NCI-H510A treated with DMSO at 0.1 percent for 48 hours (cell line): ENCODE data around the gene ZNF771.
"Not testable (repeated sequence)": the region's sequence is repeated elsewhere in the genome, so short reads cannot be mapped to it uniquely, and the experiment has no call there.

Experiments used
- DNase-seq: peaks from one replicate; lab custom pipeline; 2025; lab: John Stamatoyannopoulos, UW

ZNF771 gene

DNA sequence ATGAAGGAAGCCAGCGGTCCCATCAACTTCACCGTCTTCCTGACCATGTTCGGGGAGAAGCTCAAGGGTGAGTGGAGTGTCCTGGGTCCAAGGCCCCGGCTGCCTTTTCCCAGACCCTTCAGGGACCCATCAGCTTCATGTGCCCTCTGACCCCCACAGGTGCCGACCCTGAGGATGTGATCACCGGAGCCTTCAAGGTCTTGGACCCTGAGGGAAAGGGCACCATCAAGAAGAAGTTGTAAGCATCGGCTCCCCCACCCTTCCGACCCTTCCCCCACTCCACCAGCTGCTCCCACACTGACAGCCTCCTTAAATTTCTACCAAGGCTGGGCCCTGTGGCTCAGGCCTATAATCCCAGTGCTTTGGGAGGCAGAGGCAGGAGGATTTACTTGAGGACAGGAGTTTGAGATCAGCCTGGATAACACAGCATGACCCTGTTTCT, 30.9 kb upstream of the ZNF771 start:
- no peak for DNase-seq

DNA sequence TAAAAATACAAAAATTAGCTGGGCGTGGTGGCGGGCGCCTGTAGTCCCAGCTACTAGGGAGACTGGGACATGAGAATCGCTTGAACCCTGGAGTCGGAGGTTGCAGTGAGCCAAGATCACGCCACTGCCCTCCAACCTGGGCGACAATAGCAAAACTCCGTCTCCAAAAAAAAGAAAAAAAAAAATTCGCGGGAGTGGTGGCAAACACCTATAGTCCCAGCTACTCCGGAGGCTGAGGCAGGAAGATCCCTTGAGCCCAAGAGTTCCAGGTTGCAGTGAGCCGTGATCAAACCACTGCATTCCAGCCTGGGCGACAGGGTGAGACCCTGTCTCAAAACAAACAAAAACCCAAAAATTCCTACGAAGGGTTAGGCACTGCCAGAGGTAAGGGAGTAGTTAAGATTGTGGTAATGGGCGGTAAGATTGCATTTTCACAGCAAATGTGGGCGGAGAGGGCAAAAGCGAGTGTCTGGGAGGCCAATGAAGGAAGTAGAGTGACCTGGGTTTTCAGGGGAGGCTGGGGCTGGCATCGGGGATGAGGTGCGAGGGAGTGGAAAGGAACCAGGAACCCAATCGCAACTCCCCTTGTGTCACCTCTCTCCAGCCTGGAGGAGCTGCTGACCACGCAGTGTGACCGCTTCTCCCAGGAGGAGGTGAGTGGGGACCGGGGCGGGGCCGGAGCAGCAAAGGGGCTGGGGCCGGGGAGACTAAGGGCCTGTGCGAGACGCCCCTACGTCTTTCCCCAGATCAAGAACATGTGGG, 30.2 kb upstream of the ZNF771 start:
- DNase-seq = no peak

DNA sequence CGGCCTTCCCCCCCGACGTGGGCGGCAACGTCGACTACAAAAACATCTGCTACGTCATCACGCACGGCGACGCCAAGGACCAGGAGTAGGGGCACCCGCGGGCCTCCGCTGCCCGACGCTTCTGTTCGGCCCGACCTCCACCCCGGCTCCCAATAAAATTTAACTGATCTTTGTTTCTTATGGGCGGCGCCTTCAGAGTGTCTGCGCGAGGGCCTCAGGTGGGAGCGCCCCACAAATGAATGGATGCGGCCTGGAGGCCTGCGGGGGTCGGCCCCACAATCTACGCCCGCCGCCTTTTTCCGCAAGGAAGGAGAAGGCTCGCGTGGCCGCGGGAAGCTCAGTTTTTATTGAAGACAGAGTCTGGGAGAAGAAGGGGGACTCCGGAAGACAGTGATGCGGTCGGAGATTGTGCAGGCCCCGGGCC, 29.6 kb upstream of the ZNF771 start:
- DNase-seq = peak; percentile 92

DNA sequence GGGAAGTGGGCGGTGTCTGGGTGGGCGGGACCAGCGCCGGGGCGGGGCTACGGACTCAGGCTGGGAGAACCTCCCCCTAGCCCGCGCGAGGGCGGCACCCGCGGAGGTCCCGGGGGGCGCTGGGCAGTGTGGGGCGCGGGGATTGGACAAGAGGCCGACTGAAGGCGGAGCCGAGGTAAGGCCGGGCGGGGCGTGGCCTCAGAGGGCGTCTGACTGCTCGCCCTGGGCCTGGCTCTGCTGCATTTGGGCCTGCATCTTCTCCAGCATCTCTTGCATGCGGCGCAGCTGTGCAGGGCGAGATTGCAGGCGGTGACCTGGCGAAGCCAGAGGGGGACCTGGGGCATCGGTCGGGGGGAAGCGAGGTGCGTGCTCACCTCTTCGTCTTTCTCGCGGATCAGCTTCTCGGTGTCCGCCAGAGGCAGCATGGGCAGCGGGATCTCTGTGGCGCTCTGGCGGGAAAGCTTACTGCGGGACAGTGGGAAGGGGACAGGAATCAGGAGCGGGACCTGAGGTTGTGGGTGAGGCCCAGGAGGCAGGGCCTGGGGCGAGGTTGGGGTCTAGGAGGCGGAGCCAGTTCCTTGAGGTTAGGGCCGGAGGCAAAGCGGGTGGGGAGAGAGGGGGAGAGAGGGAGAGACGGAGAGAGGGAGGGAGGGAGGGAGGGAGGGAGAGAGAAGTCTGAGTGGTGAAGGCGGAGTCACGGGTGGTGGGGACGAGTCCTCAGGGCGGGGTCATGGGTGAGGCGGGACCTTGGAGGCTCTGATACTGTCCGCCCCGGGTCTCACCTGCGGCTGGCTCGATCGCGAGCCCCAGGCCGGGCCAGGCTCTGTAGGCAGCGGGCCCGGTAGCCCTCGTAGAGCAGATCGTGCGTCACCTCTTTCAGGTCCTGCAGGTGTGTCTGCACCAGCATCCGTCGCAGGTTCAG, 28.9 kb upstream of the ZNF771 start:
- DNase-seq = peak; percentile 97

DNA sequence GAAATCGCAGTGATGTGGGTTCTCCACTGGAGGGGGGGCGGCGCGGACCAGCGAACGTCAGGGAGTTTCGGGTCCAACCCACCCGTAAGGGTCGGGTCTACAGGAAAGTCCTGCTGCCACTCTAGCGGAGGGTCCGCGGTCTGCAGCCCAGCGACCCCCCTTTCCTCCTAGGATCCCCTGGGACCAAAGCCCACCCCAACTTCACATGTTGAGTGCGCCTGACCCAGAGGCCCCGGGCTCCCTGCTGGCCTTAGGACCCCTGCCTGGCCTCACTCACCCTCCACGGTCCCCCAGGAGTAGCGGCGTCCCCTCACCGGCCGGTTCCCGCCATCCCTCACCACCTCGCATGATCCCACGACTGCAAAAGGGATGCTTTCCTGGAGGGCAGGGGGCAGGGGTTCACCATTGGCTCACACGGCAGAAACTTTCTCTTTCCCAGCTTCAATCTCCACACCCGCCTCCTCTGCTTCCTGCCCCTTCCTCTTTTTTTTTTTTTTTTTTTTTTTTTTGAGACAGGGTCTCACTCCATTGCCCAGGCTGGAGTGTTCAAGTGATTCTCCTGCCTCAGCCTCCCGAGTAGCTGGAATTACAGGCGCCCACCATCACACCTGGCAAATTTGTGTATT, 28.1 kb upstream of the ZNF771 start:
- DNase-seq = no peak

DNA sequence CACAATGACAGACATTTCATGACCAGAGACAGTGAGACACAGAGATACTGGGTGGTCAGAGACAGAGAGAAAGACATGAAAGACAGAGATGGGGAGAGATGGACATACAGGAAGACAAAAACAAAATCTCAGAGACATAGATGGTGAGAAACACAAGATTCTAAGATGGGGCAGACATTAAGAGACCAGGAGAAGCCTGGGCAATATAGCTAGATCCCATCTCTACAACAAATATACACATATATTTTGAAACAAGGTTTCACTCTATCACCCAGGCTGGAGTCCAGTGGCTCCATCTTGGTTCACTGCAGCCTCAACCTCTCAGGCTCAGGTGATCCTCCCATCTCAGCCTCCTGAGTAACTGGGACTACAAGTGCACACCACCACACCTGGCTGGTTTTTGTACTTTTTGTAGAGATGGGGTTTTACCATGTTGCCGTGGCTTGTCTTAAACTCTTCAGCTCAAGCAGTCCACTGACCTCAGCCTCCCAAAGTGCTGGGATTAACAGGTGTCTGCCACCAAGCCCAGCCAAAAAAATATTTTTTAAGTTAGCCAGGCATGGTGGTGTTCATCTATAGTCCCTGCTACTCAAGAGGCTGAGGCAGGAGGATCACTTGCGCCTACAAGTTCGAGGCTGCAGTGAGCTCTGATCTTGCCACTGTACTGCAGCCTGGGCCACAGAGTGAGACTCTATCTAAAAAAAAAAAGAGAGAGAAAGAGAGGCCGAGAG, 27.2 kb upstream of the ZNF771 start:
- no peak for DNase-seq

DNA sequence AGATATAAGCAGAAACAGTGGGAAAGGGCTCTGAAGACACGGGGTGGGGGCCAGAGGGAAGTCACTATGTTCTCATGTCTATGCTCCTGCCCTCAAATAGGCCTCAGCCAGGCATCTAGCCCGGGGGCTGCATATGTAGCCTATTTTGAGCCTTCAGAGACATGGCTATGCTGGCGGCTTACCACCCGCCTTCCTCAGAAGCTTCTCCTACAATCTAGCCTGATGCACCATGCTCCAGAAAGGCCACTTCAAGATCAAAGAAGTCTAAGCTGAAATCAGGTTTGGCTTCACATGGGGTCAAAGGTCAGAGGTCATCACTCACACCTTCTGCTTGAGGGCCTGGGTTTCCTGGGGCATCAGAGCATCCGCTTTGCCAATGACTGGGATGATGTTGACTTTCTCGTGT, 26.6 kb upstream of the ZNF771 start:
- DNase-seq = no peak

DNA sequence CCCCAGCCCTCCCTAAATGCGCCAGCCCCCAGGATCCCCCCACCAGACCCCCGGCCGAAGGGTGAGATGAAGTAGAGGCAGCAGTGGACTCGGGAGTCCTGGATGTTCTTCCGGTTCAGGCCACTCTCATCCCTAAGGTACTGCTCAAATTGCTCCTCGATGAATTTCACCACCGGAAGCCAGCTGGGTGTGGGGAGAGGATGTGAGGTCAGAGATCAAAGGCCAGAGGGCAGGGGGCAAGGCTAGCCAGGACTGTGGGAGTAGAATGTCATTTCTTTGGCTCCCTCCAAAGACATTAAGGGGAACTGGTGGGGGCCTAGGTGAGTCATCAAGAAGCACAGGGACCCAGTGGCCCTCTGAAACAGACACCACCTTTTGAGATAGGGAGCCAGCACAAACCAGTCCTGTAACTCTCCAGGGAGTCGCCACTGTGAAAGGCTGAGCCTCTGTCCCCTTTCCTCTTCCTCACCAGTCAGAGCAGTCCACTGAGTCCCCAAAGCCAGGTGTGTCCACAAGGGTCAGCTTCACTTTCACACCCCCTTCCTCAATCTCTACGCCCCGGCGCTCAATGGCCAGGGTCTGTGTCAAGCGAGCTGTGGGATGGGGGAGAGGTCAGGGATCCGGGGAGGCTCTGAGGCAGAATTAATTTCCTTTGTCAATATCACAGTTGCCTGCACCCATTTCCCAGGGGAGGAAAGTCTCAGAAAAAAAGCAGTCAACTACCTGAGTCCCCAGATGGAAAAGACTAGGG, 25.9 kb upstream of the ZNF771 start:
- peak; percentile 26 for DNase-seq

DNA sequence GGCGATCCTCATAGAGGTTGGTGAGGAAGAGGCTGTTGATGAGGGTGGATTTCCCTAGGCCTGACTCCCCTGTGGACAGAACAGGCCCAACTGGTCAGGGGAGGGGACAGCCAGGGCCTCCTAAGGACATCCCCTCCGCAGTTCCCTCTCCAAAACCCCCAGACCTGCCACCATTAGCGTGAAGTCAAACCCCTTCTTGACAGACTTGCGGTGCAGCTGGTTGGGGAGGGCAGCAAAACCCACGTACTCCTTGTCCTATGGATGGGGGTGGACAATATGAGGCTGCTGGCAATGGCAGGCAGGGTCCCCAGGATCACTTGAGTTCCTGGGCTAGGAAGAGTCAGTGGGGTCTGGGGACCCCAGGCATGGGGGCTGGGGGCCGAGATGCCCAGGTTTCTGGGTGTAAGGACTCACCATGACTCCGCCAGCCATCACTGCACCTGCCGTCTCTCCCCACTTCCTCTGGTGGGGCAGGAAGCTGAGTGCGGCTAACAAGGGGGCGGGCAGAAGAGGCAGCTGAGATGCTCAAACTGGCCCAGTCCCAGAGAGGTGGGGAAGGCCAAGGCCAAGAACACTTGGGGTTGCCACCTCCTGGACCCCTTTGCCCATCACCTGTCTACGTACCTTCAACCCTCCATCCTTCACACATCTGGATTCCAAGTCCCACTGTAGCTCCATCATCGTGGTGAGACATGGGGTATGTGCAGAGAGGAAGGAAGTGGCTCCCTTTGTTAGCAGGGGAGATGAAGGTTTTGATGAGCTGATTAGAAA, 25.1 kb upstream of the ZNF771 start, which contains the start of gene SEPTIN1:
SEPTIN1 (minus strand) TSS at position 451 of the 771 bp plus-strand sequence; CDS start at position 432, 19 bp downstream.
- DNase-seq = peak; percentile 30

DNA sequence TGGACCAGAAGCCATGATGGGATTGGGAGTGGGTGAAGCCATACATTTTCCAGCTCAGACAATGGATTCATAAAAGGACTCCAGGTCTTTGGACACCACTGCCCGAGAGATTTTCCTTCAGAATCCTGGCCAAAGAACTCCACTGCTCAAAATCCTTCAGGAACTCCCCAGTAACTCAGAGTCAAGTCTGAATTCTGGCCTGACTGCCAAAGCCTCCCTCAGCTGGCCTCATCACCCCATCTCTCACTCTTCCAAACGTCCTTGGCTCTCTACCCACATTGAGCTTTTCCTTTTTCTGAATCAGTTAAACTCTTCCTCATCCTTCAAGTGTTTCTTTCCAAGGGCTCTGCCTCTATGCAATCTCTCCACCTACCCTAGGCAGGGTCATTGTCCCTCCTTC, 23.9 kb upstream of the ZNF771 start:
- DNase-seq = no peak

DNA sequence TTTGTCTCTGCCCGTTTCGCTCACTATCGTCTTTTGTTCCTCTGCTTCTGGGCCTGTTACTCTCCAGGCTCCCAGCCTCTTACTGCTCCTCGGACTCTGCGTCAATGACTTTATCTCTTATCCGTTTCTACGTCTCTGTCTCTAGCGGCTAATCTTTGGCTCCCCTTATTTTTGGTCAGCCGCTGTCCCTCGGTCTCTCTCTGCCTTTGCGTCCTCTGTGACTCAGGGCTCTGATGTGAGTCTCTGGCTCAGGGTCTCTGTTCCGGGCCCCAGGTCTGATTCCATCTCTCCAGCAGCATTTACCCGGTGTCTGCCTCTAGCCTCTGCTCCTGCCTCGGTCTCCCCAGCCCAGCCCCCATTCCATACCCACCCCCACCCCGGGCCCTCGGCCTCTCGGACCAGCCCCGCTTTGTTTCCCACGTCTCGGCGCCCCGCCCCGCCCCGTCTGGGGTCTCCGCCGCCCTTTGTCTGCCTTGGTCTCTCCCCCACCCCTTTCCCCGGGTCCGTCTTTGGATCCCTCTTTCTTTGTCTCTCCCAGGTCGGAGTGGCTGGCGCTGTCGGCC, 12.7 kb upstream of the ZNF771 start:
- peak; percentile 70 for DNase-seq

DNA sequence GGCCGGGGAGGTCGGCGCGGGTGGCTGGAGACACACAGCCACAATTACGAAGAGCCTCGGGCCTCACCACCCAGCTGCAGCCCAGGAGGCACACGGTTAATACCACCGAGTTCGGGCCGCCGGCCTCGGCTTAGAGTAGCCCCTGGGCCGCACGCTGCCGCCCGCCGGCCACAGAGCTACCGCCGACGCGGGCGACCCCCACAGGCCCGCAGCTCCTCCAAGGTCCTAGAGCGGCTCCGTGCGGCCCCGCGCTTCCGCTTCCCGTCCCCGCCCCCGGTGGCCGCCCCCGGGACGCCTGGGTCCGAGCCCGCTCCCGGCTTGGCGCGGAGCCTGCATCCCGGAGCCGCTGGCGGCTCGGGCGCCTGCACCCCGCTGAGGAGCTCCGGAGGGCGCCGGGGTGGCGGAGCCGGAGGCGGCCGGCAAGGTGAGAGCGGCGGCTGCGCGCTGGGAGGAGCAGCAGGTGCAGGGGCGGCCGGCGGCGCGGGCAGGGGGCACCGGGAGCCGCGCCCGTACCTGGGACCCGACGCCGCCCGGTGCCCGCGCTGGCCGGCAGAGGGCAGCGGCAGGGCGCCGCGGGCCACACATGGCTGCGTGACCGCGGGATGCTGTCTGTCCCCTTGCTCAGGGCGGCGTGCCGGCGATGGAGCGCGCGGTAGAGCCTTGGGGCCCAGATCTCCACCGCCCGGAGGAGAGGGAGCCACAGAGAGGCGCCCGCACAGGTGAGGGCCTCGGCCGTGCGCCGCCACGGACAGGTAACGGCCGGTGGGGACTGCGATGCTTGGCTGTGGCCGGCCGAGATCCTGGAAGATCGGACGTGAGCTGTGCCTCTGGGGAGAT, 12.0 kb upstream of the ZNF771 start, which contains the start of gene ZNF48:
ZNF48 (plus strand) TSS at position 266 of the 837 bp plus-strand sequence; CDS start at position 641, 375 bp downstream.
- DNase-seq = peak; percentile 93

DNA sequence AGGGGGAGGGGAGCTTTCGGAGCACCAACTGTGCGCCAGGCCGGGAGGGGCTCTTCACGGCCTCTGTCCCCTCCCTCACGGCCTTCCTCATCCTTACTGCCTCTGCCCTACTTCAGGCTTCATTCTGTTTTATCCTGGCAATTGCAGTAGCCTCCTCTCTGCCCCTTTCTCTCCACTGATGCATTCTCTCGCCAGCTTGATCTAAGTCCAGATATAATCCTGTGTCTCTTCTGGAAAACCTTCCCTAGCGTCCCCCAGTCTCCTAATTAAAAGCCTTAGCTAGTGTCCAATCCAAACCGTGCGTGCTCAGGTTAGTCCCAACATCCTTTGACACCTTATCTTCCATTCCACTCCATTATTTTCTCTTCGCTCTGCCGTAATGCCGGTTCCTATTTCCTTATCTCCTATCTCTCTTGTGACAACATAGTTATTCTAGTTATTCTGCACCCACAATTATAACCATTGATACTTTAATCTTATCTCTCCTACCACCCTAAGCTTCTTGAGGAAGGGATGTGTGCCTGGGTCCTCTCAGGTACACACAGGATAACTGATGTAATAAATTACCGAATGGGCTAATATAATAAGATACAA, 11.3 kb upstream of the ZNF771 start:
- peak; percentile 50 for DNase-seq

DNA sequence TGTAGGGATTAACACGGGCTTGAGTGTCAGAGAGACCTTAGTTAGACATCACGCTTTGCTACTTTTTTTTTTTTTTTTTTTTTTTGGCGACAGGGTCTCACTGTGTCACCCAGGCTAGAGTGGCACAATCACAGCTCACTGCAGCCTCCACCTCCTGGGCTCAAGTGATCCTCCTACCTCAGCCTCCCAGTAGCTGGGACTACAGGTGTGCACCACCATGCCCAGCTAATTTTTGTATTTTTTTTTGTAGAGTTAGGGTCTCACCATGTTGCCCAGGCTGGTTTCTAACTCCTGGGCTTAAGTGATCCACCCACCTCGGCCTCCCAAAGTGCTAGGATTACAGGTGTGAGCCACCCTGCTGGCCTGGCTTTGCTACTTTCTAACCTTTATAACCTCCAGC, 10.8 kb upstream of the ZNF771 start:
- not testable (repeated sequence) for DNase-seq

DNA sequence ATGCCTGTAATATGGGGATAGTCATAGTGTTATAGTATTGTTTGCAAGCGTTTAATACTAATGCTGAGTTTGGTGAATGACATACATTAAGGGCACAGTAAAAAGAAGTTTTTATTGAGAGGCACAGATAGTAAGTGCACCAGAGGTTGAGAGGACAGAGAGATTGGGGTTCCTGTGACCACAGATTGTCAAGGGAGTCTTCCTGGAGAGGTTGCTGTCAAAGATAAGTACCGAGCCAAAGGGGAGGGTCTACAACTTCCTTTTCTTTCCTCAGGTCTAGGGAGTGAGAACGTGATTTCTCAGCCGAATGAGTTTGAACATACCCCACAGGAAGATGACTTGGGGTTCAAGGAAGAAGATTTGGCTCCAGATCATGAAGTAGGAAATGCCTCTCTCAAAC, 10.3 kb upstream of the ZNF771 start:
- no peak for DNase-seq

DNA sequence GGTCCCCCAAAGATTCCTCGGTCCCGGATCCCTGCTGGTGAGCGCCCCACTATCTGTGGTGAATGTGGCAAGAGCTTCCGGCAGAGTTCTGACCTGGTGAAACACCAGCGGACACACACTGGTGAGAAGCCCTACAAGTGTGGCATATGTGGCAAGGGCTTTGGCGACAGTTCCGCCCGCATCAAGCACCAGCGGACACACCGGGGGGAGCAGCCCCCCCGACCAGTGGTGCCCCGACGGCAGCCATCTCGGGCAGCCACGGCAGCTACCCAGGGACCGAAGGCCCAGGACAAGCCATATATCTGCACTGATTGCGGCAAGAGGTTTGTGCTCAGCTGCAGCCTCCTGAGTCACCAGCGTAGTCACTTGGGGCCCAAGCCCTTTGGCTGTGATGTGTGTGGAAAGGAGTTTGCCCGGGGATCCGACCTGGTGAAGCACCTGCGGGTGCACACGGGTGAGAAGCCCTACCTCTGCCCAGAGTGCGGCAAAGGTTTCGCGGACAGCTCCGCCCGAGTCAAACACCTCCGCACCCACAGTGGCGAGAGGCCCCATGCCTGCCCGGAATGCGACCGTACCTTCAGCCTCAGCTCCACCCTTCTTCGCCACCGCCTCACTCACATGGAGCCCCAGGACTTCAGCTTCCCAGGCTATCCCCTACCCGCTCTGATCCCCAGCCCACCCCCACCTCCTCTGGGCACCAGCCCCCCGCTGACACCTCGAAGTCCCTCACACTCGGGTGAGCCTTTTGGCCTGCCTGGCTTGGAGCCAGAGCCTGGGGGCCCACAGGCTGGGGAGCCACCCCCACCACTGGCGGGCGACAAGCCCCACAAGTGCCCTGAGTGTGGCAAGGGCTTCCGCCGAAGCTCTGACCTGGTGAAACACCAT, 9.4 kb upstream of the ZNF771 start:
- no peak for DNase-seq

DNA sequence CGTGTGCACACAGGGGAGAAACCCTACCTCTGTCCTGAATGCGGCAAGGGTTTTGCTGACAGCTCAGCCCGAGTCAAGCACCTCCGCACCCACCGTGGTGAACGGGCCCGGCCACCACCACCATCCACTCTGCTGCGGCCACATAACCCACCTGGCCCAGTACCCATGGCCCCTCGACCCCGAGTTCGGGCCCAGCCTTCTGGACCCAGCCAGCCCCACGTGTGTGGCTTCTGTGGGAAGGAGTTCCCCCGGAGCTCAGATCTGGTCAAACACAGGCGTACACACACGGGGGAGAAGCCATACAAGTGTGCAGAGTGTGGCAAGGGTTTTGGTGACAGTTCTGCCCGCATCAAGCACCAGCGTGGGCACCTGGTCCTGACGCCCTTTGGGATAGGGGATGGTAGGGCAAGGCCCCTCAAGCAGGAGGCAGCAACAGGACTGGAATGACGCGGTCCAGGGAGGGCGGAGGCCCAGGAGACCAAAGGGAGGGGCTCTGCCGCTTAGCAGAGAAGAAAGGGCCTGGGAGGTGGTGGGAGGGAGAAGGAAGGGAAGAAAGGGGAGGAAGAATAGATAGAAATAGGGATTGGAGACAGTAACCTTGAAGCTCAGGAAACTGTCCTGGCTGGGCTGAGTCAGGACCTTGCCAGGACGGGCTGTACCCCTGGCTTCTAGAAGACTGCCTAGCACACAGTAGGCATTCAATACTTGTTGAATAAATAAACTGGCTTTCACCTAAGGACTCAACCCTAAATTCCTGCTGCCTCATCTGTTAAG, 8.6 kb upstream of the ZNF771 start:
- DNase-seq = no peak
